ENCODE data around the gene CD3G.

- TF ChIP-seq, protein P1, sequence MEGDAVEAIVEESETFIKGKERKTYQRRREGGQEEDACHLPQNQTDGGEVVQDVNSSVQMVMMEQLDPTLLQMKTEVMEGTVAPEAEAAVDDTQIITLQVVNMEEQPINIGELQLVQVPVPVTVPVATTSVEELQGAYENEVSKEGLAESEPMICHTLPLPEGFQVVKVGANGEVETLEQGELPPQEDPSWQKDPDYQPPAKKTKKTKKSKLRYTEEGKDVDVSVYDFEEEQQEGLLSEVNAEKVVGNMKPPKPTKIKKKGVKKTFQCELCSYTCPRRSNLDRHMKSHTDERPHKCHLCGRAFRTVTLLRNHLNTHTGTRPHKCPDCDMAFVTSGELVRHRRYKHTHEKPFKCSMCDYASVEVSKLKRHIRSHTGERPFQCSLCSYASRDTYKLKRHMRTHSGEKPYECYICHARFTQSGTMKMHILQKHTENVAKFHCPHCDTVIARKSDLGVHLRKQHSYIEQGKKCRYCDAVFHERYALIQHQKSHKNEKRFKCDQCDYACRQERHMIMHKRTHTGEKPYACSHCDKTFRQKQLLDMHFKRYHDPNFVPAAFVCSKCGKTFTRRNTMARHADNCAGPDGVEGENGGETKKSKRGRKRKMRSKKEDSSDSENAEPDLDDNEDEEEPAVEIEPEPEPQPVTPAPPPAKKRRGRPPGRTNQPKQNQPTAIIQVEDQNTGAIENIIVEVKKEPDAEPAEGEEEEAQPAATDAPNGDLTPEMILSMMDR (IDR thresholded peaks at IDR 0.05), result no peak
- no peak for TF ChIP-seq ZFX (IDR thresholded peaks at IDR 0.05; ENCODE audit: borderline replicate concordance)
Observed at GRCh38 chr11:118318581-118319336, 25.4 kb upstream of the CD3G start.
